GM13977 (cell line): ENCODE measurements around the gene PCDHGB3.
"Not testable (repeated sequence)": the region's sequence is repeated elsewhere in the genome, so short reads cannot be mapped to it uniquely, and the experiment has no call there.

Experiments
- DNase-seq: peaks from one replicate; pipeline ENCODE4 v3.0.0; 2012; ENCODE audit warnings: low spot score
- CTCF ChIP-seq: IDR thresholded peaks from 2 replicates; pipeline ENCODE4 v1.5.1; 2012; ENCODE audit warnings: mild to moderate bottlenecking, control low read depth; ENCODE audit not compliant: insufficient read depth; ENCODE audit errors: extremely low read depth, missing control alignments
- in situ Hi-C: fragments of 300-500 bp; cut with MboI; formaldehyde crosslinking; loops from one replicate; pipeline ENCODE4 v1.12.0; 2022; ENCODE audit warnings: low sequenced_read_pairs, low pct_unique_long_range_greater_than_20kb, mixed read lengths, inconsistent platforms; ENCODE audit not compliant: unreplicated experiment

PCDHGB3 gene

GRCh38 chr5:141384471-141385267 lies 14.6 kb downstream of the PCDHGB3 start:
- in situ Hi-C loops, result no loop called here
- no peak for DNase-seq
- TF ChIP-seq CTCF, result no peak

GRCh38 chr5:141387557-141388311 lies 17.7 kb downstream of the PCDHGB3 start, which contains the start of gene PCDHGB4:
Gene PCDHGB4 (plus strand): TSS chr5:141387698. CDS start chr5:141387885, 187 bp downstream.
- in situ Hi-C loops, result not testable (repeated sequence)

GRCh38 chr5:141388661-141389060 lies 18.6 kb downstream of the PCDHGB3 start:
- DNase-seq, result no peak
- TF ChIP-seq CTCF, result no peak
- in situ Hi-C loops, result no loop called here

More at GRCh38 chr5:141387557-141388311, 17.7 kb downstream of the PCDHGB3 start, which contains the start of gene PCDHGB4:
- peak; percentile 59 for DNase-seq
- peak; percentile 76 for TF ChIP-seq CTCF

GRCh38 chr5:141389153-141390042 lies 19.4 kb downstream of the PCDHGB3 start:
- no peak for DNase-seq
- no peak for TF ChIP-seq CTCF
- in situ Hi-C loops, result no loop called here

- DNase-seq, result no peak
- no peak for TF ChIP-seq CTCF
- in situ Hi-C loops, result no loop called here
Observed at GRCh38 chr5:141392429-141393198, 22.6 kb downstream of the PCDHGB3 start, which contains the start of gene PCDHGA8. Gene PCDHGA8 (plus strand): TSS chr5:141392633. CDS start chr5:141392814, 181 bp downstream.
